CD4-positive, alpha-beta T cell treated with Interleukin-15 for 1 hour (primary cell): ENCODE results near the gene TEAD1.

Source experiments
- DNase-seq: peaks from one replicate; pipeline ENCODE4 v3.0.0-alpha.2; 2020

The TEAD1 gene

DNA sequence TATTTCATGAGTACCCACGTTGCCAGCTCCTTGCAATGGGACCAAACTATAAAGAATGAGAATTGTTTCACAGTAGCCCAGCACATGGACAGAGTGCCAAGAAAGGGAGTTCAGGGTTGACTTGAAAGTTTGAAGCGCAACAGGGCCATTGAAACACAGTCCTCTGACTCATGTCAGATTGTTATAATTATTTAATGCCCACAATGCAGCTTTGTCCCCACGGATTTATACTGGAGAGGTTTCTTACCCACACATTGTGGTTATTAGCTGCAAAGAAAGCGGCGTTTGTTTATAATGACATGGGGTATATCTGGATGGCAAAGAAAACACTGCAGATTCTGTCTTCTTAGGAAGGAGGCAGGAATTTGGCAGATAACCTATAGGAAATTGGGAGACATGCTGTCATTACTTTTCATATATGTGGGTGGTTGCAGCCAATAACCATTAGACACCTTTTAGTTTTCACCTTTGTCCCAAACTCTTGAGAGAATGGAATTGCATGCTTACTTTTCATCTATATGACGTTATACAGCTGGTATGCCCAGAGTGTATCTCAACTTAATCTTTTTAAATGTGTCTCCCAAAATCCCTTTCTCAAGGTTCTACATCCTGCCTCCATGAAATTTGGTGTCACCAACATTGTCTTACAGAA lies 143.6 kb downstream of the TEAD1 start:
- DNase-seq, result no peak

DNA sequence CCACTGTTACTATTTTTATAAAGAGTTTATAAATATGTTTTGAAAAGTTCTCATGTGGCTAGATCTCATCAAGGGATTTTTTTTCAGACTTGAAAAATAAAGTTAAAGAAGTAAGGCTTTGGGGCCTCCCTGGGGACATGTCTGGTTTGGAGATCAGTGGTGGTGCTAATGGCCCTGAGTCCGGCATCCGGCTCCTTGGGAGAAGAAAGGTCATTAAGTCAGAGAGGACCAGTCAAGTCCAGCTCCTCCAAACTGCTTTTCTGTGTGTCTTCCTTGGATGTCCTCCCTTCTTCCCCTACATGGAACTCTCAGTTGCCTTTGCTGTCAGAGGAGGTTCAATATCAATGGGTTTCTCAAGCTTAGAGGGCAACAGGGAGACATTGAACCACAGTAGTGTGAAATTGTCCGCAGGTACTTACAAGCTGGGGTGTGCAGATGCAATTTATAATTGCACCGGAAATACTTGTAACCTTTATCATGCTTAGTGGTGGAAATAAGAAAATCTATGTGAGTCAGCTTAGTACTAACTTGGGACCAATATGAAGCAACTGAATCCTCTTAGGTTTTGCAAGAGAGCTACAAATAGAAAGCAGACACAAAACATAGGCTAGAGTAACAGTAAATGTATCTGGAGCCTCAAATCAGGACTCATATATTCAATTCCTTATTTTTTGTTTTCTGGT lies 144.3 kb downstream of the TEAD1 start:
- no peak for DNase-seq

DNA sequence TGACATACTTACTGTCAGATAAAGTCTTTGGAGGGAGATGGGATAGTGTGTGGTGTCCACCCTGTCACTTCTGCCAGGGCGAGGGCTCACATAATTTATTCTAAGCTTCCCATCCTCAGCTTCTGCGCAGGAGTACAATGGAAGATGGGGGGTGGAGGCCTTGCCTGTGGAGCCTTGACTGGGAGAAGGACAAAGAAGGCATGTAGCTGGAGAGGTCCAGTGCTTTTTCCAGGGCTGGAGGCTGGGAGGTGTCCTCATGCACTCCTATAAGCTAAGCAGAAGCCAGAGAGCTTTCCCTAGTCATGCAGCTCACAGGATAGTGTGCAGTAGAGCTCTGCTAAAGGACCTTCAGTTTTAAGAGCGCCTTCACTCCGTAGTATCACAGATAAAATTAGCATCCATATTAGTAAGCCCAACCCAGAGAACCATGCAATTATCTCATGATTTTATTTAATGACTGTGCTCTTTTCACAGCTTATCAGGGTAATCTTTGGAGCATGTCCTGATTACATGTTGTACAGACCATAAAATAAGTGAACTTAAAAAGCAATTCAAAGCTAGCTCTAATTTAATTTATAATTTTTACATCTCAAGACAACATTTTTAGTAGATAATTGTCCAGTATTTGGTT lies 148.3 kb downstream of the TEAD1 start:
- DNase-seq, result no peak

DNA sequence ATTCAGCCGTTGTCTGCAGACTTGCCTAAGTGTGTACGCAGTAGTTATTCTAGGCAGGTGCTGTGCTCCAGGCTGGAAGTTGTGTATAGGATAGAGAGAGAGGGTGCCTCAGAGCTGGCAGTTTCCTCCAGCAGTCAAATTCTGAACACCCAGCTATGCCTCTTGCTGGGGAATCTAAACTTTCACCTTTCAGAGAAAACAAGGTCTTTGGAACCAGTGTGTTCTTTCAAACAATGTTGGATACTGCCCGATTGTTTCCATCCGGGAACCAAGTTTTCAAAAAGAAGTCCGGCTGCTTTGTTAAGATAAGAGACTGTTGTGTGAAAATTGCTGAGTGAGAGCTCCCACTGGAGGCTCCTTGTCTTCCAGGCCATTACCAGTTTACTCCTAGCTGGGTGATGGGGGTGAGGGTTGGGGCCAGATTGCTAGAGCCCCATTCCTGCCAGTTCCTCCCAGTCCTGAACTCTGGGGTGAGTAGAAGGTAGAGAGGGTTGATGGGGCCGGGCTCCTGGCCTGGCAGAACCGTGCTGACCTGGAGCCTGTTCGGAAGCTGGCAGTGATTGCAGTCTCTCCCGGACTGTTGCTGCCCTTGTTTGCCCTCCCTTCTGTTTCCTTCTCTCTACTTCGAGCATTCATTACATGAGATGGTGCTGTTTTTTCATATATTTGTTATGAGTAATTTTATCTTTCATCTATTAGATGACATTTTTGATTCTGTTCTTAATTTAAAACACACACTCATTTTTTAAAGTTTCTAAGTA lies 150.2 kb downstream of the TEAD1 start:
- no peak for DNase-seq

DNA sequence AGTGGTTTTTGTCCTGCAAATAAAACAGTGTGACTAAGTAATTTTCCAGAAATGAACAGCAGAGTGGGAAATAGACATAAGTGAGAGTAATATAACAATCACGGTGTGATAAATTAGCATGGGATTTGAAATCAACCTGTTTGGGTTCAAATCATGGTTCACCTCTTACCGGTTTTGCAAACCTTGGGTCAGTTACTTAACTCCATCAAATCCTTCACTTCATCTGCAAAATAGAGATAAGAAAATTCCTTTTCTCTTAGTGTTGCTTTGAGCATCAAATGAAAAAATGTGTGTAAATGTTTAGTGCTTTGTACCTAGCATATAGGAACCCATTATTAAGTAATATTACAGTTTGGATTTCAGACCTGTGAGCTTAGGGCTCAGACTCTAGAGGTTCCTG lies 152.2 kb downstream of the TEAD1 start:
- DNase-seq, result no peak

DNA sequence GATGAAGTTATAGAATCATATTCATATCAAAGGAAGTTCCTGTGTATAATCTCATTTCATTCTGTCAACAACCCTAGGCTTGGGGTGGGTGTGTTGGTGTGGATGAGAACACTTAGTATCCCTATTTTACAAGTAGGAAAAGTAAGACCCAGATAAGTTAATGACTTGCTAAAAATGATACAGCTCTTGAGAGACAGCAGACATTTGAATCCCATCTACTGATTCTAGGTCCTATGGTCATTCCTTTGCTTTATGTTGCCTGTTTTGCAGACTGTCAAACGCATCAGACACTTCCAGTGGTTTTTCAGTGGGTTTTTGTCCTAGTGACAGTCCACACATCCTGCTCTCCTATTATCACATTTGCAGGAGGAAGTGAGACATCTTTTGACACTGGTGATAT lies 153.1 kb downstream of the TEAD1 start:
- no peak for DNase-seq

GRCh38 chr11:12827929-12828812 lies 153.9 kb downstream of the TEAD1 start:
- DNase-seq, result no peak

DNA sequence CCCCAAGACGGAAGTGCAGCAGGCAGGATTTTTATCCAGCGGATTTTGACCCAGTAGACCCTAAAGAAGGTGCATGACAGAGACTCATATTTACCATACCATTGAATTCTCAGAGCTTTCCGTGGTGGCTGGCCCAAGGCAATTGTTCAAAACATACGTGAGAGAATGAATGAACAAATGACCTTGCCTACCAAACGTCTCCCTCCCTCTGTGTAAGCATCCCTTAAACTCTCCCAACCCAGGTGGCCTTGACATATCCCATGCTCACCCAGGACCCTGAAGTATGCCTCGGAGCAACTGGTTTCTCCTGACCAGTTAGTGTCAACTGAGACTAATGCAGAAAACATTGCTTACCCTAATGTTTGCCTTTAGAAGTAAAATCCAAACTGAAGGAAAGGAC lies 154.9 kb downstream of the TEAD1 start:
- no peak for DNase-seq

DNA sequence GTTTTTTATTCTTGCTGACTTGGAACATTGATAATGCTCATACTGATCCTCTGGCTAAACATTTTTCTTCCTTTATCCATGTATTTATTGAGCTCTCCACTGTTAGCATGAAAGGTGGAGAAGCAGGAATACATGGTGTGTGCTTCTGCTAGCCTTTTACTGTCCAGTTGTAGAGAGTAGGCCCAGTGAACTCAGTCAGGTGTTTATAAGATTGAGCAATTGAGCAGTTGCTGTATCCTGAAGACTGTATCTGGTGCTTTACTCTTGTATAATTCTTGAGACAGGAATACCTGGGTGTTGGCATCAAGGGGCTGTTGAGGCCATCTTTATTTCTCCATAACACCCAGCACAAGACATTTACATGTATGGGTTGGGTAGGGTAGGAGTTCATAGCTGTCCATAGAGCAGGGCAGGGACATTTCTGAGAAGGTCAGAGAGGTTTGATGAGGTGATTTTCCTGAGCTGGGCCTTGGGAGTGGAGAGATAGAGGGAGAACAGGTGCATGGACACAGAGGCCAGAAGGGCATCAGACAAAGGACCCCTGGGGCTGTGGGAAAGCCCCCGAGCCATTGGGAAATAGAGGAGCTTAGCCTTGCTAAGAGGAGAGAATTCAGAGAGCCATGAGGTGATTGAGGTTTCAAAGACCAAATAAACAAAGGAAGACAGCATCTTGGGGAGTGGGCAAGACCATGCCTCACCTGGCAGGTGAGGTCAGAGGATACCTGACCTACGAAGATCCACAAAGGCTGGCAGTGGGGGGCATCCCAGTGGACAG lies 155.5 kb downstream of the TEAD1 start:
- DNase-seq, result no peak

- no peak for DNase-seq
Measured at GRCh38 chr11:12831471-12832202, 157.4 kb downstream of the TEAD1 start.

DNA sequence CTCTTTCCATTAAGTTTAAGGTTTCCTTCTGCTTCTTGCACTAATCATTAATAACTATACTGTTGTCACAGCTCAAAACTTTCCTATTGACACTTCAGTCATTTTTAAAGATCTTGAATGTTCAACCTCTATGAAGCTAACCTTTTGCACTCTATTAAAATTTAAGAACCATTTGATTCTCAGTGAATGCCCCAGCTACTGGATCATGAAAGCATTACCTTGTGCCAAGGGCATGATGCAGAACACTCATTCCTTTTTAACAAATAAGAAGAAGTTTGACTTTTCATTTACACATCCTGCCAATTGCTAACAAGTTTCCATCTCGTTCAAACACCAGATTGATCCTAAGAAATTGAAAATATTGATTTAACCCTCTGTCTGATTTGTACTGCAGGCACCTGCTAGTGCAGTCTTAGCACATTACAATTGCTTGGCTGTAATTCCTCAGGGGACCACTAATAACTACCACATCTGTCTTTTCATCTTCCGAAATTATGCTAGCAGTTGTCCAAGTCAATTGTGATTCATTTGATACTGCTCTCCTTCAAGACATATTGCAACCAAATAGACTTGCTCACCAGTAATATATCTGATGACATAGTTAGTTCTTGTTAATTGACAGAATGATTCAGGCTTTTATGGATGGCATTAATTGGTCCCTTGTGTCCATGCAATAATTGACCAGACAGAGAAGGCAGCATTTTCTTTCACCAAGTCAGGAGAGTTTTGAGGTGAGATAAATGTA lies 158.4 kb downstream of the TEAD1 start:
- DNase-seq, result no peak

DNA sequence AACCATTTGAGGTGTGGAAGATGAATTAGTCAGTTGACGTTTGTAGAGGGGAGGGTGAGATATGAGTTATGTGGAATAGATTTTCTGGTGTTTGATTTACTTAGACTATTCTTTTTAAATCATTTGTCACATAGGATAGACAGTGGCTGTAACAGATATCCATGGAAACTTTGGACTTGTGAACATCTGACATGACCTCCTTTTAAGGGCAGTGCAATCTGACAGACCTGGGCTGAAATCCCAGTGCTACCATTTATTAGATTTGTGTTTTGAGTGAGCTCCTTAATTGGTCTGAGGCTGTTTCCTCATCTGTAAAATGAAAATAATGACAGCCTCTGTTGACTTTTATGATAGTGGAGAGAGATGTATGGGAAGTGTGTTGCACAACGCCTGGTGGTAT lies 159.9 kb downstream of the TEAD1 start:
- DNase-seq, result no peak

DNA sequence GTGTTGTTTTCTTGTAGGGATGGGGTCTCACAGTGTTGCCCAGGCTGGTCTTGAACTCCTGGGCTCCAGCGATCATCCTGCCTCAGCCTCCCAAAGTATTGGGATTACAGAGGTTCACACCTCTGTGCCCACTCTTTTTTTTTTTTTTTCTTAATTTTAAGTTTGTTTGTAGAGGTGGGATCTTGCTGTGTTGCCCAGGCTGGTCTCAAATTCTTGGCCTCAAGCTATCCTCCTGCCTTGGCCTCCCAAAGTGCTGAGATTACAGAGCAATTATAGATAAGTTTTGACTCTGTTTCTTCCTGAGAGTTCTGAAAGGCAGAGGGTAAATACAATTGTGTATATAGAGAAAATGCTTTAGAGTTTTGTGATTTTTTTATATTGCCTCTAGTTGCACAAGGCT lies 160.4 kb downstream of the TEAD1 start:
- DNase-seq, result no peak

GRCh38 chr11:12835286-12835685 lies 161.1 kb downstream of the TEAD1 start:
- no peak for DNase-seq

DNA sequence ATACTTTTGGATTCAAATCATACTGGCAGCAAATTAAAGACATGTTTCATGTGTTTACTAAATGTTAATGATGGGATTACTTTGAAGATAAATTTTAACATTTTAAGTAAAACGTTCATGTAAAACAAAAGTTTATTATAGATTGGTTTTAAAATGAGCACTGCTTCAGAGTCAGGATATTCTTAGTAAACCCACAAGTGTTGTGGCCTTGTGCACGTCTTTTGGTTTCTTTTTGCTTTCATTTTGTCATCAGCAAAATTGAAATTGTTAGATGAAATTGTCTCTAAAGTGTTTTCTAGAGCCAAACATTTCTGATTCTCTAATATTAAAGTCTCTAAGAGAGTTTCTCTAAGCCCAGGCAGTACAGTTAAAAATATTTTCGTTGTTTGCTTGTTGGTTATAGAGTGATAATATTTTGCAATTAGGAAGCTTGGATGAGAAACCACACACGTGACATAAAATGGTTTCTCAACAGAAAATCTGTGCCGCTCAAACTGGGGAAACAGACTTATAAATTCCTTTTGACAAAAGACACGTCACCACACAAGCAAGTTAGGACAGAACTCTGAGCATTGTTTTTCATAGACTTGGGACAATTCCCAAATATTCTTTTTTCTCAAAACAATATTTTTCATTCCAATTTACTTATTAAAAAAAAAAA lies 164.4 kb downstream of the TEAD1 start:
- DNase-seq, result no peak

DNA sequence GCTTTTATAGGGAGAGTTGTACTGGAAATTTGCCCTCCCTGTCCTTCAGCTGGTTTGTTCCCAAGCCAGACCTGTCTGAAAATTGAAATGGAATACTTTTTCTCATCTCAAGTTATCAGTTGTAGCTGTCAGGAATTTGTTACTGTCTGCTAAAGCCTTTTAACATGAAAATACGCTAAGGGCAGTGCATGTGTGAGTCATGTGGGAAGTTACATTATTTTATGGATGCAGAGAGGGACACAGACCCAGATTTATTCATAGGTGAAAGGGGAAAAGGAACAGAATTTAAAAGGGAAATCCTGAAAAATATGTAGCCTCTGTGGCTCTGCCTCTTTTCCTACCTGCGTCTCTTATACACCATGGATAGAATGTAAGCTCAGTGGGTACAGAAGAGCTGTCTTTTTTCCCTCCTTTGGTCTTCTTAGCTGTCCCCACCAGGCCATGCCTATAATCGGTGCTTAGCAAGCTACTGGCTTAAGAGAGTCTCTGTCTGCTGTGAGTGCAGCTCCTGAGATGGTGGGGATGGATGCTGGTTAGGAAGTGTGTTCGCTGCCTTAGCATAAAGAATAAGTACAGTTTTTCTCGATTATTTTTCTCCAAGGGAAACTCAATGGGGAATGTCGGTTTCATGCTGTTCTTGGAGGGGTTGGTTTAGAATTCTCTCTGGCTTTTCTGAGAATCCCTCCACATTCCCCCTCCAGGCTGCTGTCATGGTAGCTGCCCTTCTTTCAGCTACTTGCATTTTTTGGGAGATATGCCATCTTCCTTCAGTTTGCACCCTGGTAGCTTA lies 166.8 kb downstream of the TEAD1 start:
- DNase-seq, result no peak

DNA sequence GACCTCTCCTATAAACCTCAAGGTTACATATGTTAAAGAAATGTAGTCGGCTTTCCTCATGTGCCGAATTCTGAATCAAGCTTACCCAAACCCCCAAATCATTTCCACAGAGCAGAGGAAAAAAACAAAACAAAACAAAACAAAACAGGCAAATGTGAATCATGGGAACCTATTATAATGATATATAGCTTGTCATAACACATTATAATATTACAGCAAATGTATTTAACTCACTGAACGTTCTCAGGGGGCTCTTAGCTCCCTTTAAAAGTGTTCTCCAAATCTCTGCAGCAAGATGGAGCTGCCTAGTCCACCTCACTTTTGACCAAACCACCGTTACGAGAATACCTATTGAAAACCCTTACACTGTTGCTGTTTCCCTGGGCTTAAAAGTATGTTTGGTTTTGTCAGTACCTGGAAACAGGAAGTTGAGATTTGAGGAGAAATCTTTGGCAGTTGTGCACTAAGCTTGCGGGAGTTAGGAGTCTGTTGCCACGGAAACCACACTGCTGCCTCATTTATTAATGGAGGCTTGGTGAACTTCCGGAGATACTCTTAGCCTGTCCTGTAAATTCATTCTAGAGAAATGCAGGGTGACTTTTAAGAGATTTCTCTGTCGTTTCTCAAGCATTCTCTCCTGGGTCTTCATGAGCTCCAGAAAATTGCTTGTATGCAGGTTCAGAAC lies 167.9 kb downstream of the TEAD1 start:
- DNase-seq, result no peak

DNA sequence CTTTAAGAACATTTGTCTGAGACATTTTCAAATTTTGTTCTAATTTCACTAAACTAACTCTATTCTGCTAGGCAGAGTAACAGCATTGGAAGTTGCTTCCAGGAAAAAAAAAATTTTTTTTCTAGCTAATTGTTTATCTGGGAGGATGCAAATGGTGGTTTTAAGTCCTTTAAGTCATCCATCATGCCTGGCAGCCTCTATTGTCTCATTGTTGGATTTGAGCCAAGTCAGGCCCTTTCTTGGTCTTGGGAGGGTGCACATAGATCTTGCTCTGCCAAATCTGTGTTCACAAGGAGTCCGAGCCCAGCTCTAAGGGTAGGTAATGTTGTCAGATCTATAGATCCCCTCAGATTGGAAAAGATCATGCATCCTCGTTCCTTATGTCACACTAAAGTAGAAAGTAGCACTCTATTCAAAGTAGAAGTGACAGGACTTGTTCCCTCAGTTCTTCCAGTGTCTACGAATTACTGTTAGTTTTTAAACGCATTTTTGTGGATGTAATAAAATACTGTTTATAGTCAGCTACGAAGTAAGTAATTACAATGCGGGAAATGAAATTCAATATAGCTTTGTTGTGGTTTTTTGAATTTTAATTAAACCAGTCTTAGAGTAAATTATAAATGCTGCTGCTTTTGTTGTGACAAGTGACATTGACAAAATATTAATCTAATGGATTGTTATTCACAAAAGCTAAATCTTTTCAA lies 168.9 kb downstream of the TEAD1 start:
- no peak for DNase-seq
